HEK293 (cell line): Measurements from ENCODE around the gene CEP63.

Experiments used
- CTCF ChIA-PET: fragments of 350-600 bp; formaldehyde crosslinking; extraction: SDS; loops from one replicate; lab custom pipeline; 2021; ENCODE audit warnings: antibody characterized with exemption; lab: Yijun Ruan, JAX
- POLR2A ChIA-PET: fragments of 300-600 bp; formaldehyde crosslinking; extraction: SDS; loops from one replicate; lab custom pipeline; 2020; ENCODE audit warnings: antibody characterized with exemption, inconsistent platforms; lab: Yijun Ruan, JAX
- H3K27ac ChIP-seq: fragments of 200-500 bp; sonication (Bioruptor generic); 2 replicates; pipeline ENCODE4 v1.5.1; 2014; ENCODE audit warnings: low read depth, low read length, control low read depth, inconsistent platforms; ENCODE audit errors: extremely low read depth
- H3K36me3 ChIP-seq, 2 experiments: fragments of 200-500 bp in 1 of 2; sonication (Bioruptor generic) in 1 of 2; 1 replicate in 1 of 2; 2 replicates in 1 of 2; pipeline ENCODE4 v1.5.1; 2014 to 2017; ENCODE audit warnings: inconsistent platforms in 2 of 2, low read length in 2 of 2; ENCODE audit not compliant: control insufficient read depth in 2 of 2, insufficient read depth in 1 of 2
- H3K4me1 ChIP-seq: fragments of 200-500 bp; sonication (Bioruptor generic); 2 replicates; pipeline ENCODE4 v1.5.1; 2014; ENCODE audit warnings: mild to moderate bottlenecking, low read length, inconsistent platforms; ENCODE audit not compliant: control insufficient read depth, insufficient read depth
- H3K4me3 ChIP-seq: 2 replicates; pipeline ENCODE4 v1.5.1; 2011; ENCODE audit warnings: low read depth, mild to moderate bottlenecking, control low read depth, low read length, moderate library complexity
- H3K9me3 ChIP-seq: fragments of 200-500 bp; sonication (Bioruptor generic); 2 replicates; pipeline ENCODE4 v1.5.1; 2014; ENCODE audit warnings: low read depth, low read length, inconsistent platforms; ENCODE audit not compliant: control insufficient read depth, insufficient read depth
- BCL11B ChIP-seq: fragments of 450-650 bp; formaldehyde crosslinking; IDR thresholded peaks from 2 replicates; pipeline ENCODE4 v1.5.1; 2016; ENCODE audit warnings: low read depth, missing biosample characterization, missing genetic modification characterization
- EGR2 ChIP-seq: fragments of 450-650 bp; formaldehyde crosslinking; IDR thresholded peaks from 2 replicates; pipeline ENCODE4 v1.5.1; 2016; ENCODE audit warnings: low read depth, missing biosample characterization, missing genetic modification characterization
- KLF17 ChIP-seq: fragments of 450-650 bp; formaldehyde crosslinking; IDR thresholded peaks from 2 replicates; pipeline ENCODE4 v1.5.1; 2016; ENCODE audit warnings: missing biosample characterization, missing genetic modification characterization
- KLF9 ChIP-seq: fragments of 450-650 bp; formaldehyde crosslinking; IDR thresholded peaks from 2 replicates; pipeline ENCODE4 v1.5.1; 2016; ENCODE audit warnings: missing biosample characterization, missing genetic modification characterization, low read depth
- PBX3 ChIP-seq: sonication (generic); formaldehyde crosslinking; IDR thresholded peaks from 2 replicates; pipeline ENCODE4 v1.8.1; 2022; ENCODE audit warnings: mild to moderate bottlenecking, moderate library complexity, missing genetic modification reagents
- PRDM10 ChIP-seq: fragments of 450-650 bp; formaldehyde crosslinking; IDR thresholded peaks from 2 replicates; pipeline ENCODE4 v1.5.1; 2016; ENCODE audit warnings: missing biosample characterization, missing genetic modification characterization
- PRDM6 ChIP-seq: fragments of 450-650 bp; formaldehyde crosslinking; IDR thresholded peaks from 2 replicates; pipeline ENCODE4 v1.5.1; 2017; ENCODE audit warnings: missing biosample characterization, missing genetic modification characterization
- SCRT1 ChIP-seq: fragments of 450-650 bp; formaldehyde crosslinking; IDR thresholded peaks from 2 replicates; pipeline ENCODE4 v1.5.1; 2016; ENCODE audit warnings: missing biosample characterization, missing genetic modification characterization, borderline replicate concordance
- SCRT2 ChIP-seq: fragments of 450-650 bp; formaldehyde crosslinking; IDR thresholded peaks from 2 replicates; pipeline ENCODE4 v1.5.1; 2016; ENCODE audit warnings: missing biosample characterization, missing genetic modification characterization
- ZFP3 ChIP-seq: fragments of 450-650 bp; formaldehyde crosslinking; IDR thresholded peaks from 2 replicates; pipeline ENCODE4 v1.5.1; 2016; ENCODE audit warnings: low read depth, missing biosample characterization, missing genetic modification characterization
- ZFP69B ChIP-seq: fragments of 450-650 bp; formaldehyde crosslinking; IDR thresholded peaks from 2 replicates; pipeline ENCODE4 v1.5.1; 2016; ENCODE audit warnings: missing biosample characterization, missing genetic modification characterization
- ZNF10 ChIP-seq: fragments of 450-650 bp; formaldehyde crosslinking; IDR thresholded peaks from 2 replicates; pipeline ENCODE4 v1.5.1; 2017; ENCODE audit warnings: missing biosample characterization, missing genetic modification characterization
- ZNF211 ChIP-seq: fragments of 450-650 bp; formaldehyde crosslinking; IDR thresholded peaks from 2 replicates; pipeline ENCODE4 v1.5.1; 2016; ENCODE audit warnings: low read depth, missing biosample characterization, missing genetic modification characterization
- ZNF274 ChIP-seq, 2 experiments: fragments of 200-500 bp in 1 of 2; fragments of 450-650 bp in 1 of 2; sonication (Bioruptor generic) in 1 of 2; formaldehyde crosslinking in 1 of 2; IDR thresholded peaks; 2 replicates each; pipeline versions ENCODE4 v1.5.1 to v1.6.1; 2014 to 2016; ENCODE audit warnings: borderline replicate concordance in 1 of 2, inconsistent platforms in 1 of 2, low read length in 1 of 2, missing biosample characterization in 1 of 2, missing genetic modification characterization in 1 of 2
- ZNF416 ChIP-seq: fragments of 450-650 bp; formaldehyde crosslinking; IDR thresholded peaks from 2 replicates; pipeline ENCODE4 v1.5.1; 2016; ENCODE audit warnings: missing biosample characterization, missing genetic modification characterization
- ZNF473 ChIP-seq: fragments of 450-650 bp; formaldehyde crosslinking; IDR thresholded peaks from 2 replicates; pipeline ENCODE4 v1.5.1; 2017; ENCODE audit warnings: missing biosample characterization, missing genetic modification characterization
- ZNF549 ChIP-seq: fragments of 450-650 bp; IDR thresholded peaks from 2 replicates; pipeline ENCODE4 v1.5.1; 2018; ENCODE audit warnings: missing biosample characterization, missing genetic modification characterization, mild to moderate bottlenecking, inconsistent platforms, moderate library complexity
- ZNF571 ChIP-seq: fragments of 450-650 bp; formaldehyde crosslinking; IDR thresholded peaks from 2 replicates; pipeline ENCODE4 v1.5.0; 2017; ENCODE audit warnings: missing biosample characterization, missing genetic modification characterization
- ZNF596 ChIP-seq: fragments of 450-650 bp; IDR thresholded peaks from 2 replicates; pipeline ENCODE4 v1.5.0; 2018; ENCODE audit warnings: missing biosample characterization, mild to moderate bottlenecking, missing genetic modification characterization, moderate library complexity
- ZNF600 ChIP-seq: fragments of 450-650 bp; formaldehyde crosslinking; IDR thresholded peaks from 2 replicates; pipeline ENCODE4 v1.5.1; 2016; ENCODE audit warnings: missing biosample characterization, missing genetic modification characterization
- ZNF629 ChIP-seq: fragments of 450-650 bp; formaldehyde crosslinking; IDR thresholded peaks from 2 replicates; pipeline ENCODE4 v1.5.1; 2017; ENCODE audit warnings: missing biosample characterization, missing genetic modification characterization
- ZNF664 ChIP-seq: fragments of 450-650 bp; formaldehyde crosslinking; IDR thresholded peaks from 2 replicates; pipeline ENCODE4 v1.5.1; 2016; ENCODE audit warnings: missing biosample characterization, missing genetic modification characterization
- ZNF768 ChIP-seq: fragments of 450-650 bp; formaldehyde crosslinking; IDR thresholded peaks from 2 replicates; pipeline ENCODE4 v1.5.1; 2018; ENCODE audit warnings: missing biosample characterization, mild to moderate bottlenecking, missing genetic modification characterization
- ZNF776 ChIP-seq: fragments of 450-650 bp; formaldehyde crosslinking; IDR thresholded peaks from 2 replicates; pipeline ENCODE4 v1.5.0; 2017; ENCODE audit warnings: missing biosample characterization, missing genetic modification characterization, borderline replicate concordance

Gene CEP63

GRCh38 chr3:134564991-134565390 is 79.1 kb downstream of the CEP63 start:
- H3K4me3 ChIP-seq, result no peak overlapping the region
- H3K36me3 ChIP-seq, result no peaks in the 10 kb centered on the region
- H3K27ac ChIP-seq, result no peak overlapping the region
- no peaks in the 10 kb centered on the region for H3K9me3 ChIP-seq
- no peaks in the 10 kb centered on the region for H3K4me1 ChIP-seq
- CTCF ChIA-PET, result no interaction called here
- POLR2A ChIA-PET, result no interaction called here
- TF ChIP-seq ZNF473 (no peak), ZNF10 (tag by site-specific recombination) (no peak), PRDM10 (tag by site-specific recombination) (no peak), ZFP3 (tag by site-specific recombination) (no peak), SCRT1 (no peak), ZNF571 (tag by site-specific recombination) (no peak), ZNF596 (tag by site-specific recombination) (no peak), ZNF549 (no peak)

GRCh38 chr3:134567605-134568004 is 81.7 kb downstream of the CEP63 start:
- no peak overlapping the region for H3K4me3 ChIP-seq
- no peak for TF ChIP-seq PBX3 (CRISPR knock-in tag)
- TF ChIP-seq ZNF776, result no peak
- no peak for TF ChIP-seq PRDM6 (tag by site-specific recombination)
- no peak for TF ChIP-seq ZNF274 (IDR thresholded peaks at IDR 0.05; ENCODE audit: low read length)
- no peak for TF ChIP-seq ZNF274 (tag by site-specific recombination; IDR thresholded peaks at IDR 0.05; ENCODE audit: borderline replicate concordance)
- no peak for TF ChIP-seq EGR2 (tag by site-specific recombination)
- no peak for TF ChIP-seq ZFP69B
- TF ChIP-seq ZNF596 (tag by site-specific recombination), result no peak
- TF ChIP-seq SCRT2 (tag by site-specific recombination), result no peak
- TF ChIP-seq BCL11B (tag by site-specific recombination), result no peak
- no peak for TF ChIP-seq ZNF600 (tag by site-specific recombination)
- no peak for TF ChIP-seq ZNF629
- TF ChIP-seq ZNF211, result no peak
- no peak for TF ChIP-seq ZNF416 (tag by site-specific recombination)
- TF ChIP-seq KLF9, result no peak
- no peak for TF ChIP-seq ZNF664
- no peak for TF ChIP-seq ZNF768 (tag by site-specific recombination)
- TF ChIP-seq KLF17 (tag by site-specific recombination), result no peak
- no peaks in the 10 kb centered on the region for H3K9me3 ChIP-seq
- no peaks in the 10 kb centered on the region for H3K36me3 ChIP-seq
- POLR2A ChIA-PET, result no interaction called here
- CTCF ChIA-PET, result no interaction called here
- H3K4me1 ChIP-seq, result no peaks in the 10 kb centered on the region
- H3K27ac ChIP-seq, result no peak overlapping the region
